Astrocyte (in vitro differentiated cells and primary cell): ENCODE measurements around the gene RTN1.

Experiments used
- CTCF ChIP-seq: IDR thresholded peaks from 2 replicates; pipeline ENCODE4 v1.5.1; 2011; ENCODE audit warnings: low read depth, mild to moderate bottlenecking, inconsistent platforms, low read length, moderate library complexity; ENCODE audit not compliant: insufficient read depth
- EZH2 ChIP-seq: IDR thresholded peaks from 2 replicates; pipeline ENCODE4 v1.6.1; 2012; ENCODE audit warnings: mild to moderate bottlenecking, low read length, inconsistent platforms; ENCODE audit not compliant: insufficient read depth

- TF ChIP-seq CTCF (no peak), EZH2 (no peak)
Observed at GRCh38 chr14:59564366-59564765, 306.2 kb downstream of the RTN1 start.
